Measurements from ENCODE around the gene BIN2. TPM values are rescaled to one million over a fixed set of nuclear protein-coding genes. Genes with fewer than 3 reads are reported as not detected.

BIN2 gene
- total RNA-seq, 1 experiment from 2014 or later = not detected

DNA sequence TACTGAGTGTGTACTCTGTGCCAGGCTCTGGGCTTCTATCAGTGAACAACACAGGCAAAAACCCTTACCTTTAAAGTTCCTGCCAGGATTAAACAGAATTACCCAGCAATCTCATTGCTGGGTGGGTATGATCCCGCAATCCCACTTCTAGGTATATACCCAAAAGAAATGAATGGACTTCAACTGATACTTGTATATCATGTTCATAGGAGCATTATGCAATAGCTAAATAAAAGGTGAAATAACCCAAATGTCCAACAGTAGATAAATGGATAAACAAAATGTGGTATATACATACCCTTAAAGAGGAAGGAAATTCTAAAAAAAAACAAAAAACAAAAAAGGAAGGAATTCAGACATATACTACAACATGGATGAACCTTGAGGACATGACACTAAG is 70.7 kb downstream of the BIN2 start:
- BruUV-seq (replicated peaks) = no TSS peak
- CTCF ChIA-PET = no interaction called here

DNA sequence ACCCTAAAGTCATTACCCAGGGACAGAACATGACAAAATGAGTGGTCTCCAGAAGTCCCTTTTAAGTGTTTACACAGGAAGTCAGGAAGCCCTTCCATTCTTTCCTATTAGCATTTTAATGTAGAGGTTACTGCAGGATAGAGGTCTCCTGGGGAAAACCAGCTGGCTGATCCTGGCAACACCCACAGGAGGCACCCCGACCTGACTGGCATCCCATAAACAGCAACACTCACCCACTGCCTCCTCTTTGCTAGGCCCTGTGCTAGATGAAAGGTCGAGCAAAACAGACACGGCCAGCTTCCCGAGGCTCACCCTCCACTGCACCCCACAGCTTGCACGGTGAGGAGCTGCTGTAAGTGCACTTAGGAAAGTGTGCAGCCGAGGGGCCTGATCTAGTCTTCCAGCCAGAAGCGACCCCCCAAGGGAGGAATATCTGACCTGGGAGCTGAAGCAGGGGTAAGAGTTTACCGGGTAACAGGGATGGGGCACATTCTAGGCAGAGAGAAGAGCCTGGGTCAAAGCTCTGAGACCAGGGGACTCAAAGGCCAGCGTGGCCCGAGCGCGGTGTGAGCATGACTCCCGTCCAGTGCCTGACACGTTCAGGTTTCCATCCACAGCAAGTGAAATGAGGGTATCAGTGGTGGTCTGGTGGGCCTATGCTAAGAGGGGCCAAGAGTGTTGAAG is 76.3 kb downstream of the BIN2 start:
- TF ChIP-seq EZH2 (IDR thresholded peaks at IDR 0.05; ENCODE audit: low read depth) = no peak
- TF ChIP-seq, protein P1, sequence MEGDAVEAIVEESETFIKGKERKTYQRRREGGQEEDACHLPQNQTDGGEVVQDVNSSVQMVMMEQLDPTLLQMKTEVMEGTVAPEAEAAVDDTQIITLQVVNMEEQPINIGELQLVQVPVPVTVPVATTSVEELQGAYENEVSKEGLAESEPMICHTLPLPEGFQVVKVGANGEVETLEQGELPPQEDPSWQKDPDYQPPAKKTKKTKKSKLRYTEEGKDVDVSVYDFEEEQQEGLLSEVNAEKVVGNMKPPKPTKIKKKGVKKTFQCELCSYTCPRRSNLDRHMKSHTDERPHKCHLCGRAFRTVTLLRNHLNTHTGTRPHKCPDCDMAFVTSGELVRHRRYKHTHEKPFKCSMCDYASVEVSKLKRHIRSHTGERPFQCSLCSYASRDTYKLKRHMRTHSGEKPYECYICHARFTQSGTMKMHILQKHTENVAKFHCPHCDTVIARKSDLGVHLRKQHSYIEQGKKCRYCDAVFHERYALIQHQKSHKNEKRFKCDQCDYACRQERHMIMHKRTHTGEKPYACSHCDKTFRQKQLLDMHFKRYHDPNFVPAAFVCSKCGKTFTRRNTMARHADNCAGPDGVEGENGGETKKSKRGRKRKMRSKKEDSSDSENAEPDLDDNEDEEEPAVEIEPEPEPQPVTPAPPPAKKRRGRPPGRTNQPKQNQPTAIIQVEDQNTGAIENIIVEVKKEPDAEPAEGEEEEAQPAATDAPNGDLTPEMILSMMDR (conservative IDR thresholded peaks at IDR 0.05) = no peak
- no peaks in the 10 kb centered on the region for H3K4me1 ChIP-seq (replicated peaks; ENCODE audit: insufficient read depth)
- H3F3A ChIP-seq (ENCODE audit: insufficient read depth, low read depth) = peaks cover 30% of the 10 kb centered on the region
- H3K79me2 ChIP-seq (ENCODE audit: low read depth) = peaks cover 6% of the 10 kb centered on the region; the same call in 1 of the 2 replicates
- DNase-seq = no peak
- H2AFZ ChIP-seq = no peak overlapping the region
- no peak overlapping the region for H3K27ac ChIP-seq
- intact Hi-C loops (cut with micrococcal nuclease; ENCODE audit: unreplicated experiment) = loop anchor here (10.0 kb wide), 1 partner anchor 483 kb away; the partner anchor contains the start of gene ATF1
- no peak overlapping the region for H3K4me2 ChIP-seq
- POLR2A ChIA-PET (ENCODE audit: unreplicated experiment) = no interaction called here
- H3K27me3 ChIP-seq (ENCODE audit: insufficient read depth, low read depth) = no peaks in the 10 kb centered on the region
- BruUV-seq (replicated peaks) = no TSS peak
- H3K9me3 ChIP-seq (ENCODE audit: insufficient read depth, low read depth) = no peaks in the 10 kb centered on the region
- H4K20me1 ChIP-seq (ENCODE audit: insufficient read depth) = peaks cover 9% of the 10 kb centered on the region; the same call in 1 of the 2 replicates
- CTCF ChIA-PET = no interaction called here
- no peaks in the 10 kb centered on the region for H3K9me2 ChIP-seq (ENCODE audit: insufficient read depth)
- no peak overlapping the region for H3K4me3 ChIP-seq
- peaks cover 9% of the 10 kb centered on the region; the same call in 1 of the 2 replicates for H3K36me3 ChIP-seq (ENCODE audit: low read depth)

More for the DNA sequence above, 70.7 kb downstream of the BIN2 start:
- Histone ChIP-seq H3K9me2 (ENCODE audit: insufficient read depth) (no peaks in the 10 kb centered on the region), H3K36me3 (ENCODE audit: low read depth) (peaks cover 5% of the 10 kb centered on the region; the same call in 1 of the 2 replicates), H3K4me2 (no peak overlapping the region), H3K27ac (no peak overlapping the region), H3K27me3 (ENCODE audit: insufficient read depth, low read depth) (no peaks in the 10 kb centered on the region), H3F3A (ENCODE audit: insufficient read depth, low read depth) (no peaks in the 10 kb centered on the region), H3K9me3 (ENCODE audit: insufficient read depth, low read depth) (no peaks in the 10 kb centered on the region), H3K4me1 (replicated peaks; ENCODE audit: insufficient read depth) (no peaks in the 10 kb centered on the region), H4K20me1 (ENCODE audit: insufficient read depth) (peaks cover 16% of the 10 kb centered on the region), H3K4me3 (no peak overlapping the region), H2AFZ (no peak overlapping the region), H3K79me2 (ENCODE audit: low read depth) (peaks cover 14% of the 10 kb centered on the region; the same call in 1 of the 2 replicates)
- no peak for DNase-seq
- intact Hi-C loops (cut with micrococcal nuclease; ENCODE audit: unreplicated experiment) = loop anchor here (5.0 kb wide), 1 partner anchor 206 kb away; the partner anchor contains the start of gene LETMD1
- POLR2A ChIA-PET (ENCODE audit: unreplicated experiment) = interaction anchor here (0.6 kb wide), 1 partner anchor 1338 kb away, joined by 3 read pairs; no protein-coding TSS in a partner anchor
- no peak for TF ChIP-seq EZH2 (IDR thresholded peaks at IDR 0.05; ENCODE audit: low read depth)
- TF ChIP-seq, protein P1 (conservative IDR thresholded peaks at IDR 0.05) = no peak

DNA sequence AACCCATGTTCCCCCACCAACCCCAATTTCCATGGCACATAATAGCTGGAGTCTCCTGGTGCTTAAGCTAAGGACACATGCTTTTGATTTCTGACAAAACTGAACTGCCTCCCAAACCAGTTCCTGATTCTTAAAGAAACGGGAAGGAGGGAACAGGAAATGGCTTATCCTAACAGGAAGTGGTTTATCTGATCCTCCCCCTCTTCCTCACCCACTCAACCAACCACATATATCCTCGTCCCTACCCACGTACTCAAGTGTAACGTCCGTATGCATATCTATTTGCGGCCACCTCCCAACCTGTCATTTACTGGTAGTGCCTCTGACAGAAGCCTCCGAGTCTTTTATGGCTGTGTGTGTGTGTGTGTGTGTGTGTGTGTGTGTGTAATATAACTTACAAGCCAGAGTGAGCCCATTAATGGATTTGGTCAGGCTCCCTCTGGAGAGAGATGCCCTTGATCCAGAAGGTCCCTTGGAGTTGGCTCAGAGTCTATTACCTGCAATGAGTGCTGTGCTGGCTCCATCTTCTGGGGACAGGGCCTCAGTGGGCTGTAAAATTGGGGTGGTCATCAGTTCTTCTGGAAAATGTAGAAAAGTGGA is 77.6 kb downstream of the BIN2 start:
- no peaks in the 10 kb centered on the region for H3K27me3 ChIP-seq (ENCODE audit: insufficient read depth, low read depth)
- TF ChIP-seq, protein P1 (conservative IDR thresholded peaks at IDR 0.05) = no peak
- TF ChIP-seq EZH2 (IDR thresholded peaks at IDR 0.05; ENCODE audit: low read depth) = no peak
- BruUV-seq (replicated peaks) = no TSS peak
- ChIA-PET CTCF (no interaction called here), POLR2A (ENCODE audit: unreplicated experiment) (no interaction called here)
- H3K36me3 ChIP-seq (ENCODE audit: low read depth) = peaks cover 9% of the 10 kb centered on the region
- H2AFZ ChIP-seq = no peak overlapping the region
- no peak overlapping the region for H3K27ac ChIP-seq
- H3K79me2 ChIP-seq (ENCODE audit: low read depth) = no peaks in the 10 kb centered on the region
- intact Hi-C loops (cut with micrococcal nuclease; ENCODE audit: unreplicated experiment) = loop anchor here (10.0 kb wide), 1 partner anchor 482 kb away; the partner anchor contains the start of gene ATF1
- H3K9me2 ChIP-seq (ENCODE audit: insufficient read depth) = no peaks in the 10 kb centered on the region
- peaks cover 5% of the 10 kb centered on the region; the same call in 1 of the 2 replicates for H4K20me1 ChIP-seq (ENCODE audit: insufficient read depth)
- H3K4me3 ChIP-seq = no peak overlapping the region
- peaks cover 32% of the 10 kb centered on the region for H3F3A ChIP-seq (ENCODE audit: insufficient read depth, low read depth)
- no peak for DNase-seq
- no peaks in the 10 kb centered on the region for H3K9me3 ChIP-seq (ENCODE audit: insufficient read depth, low read depth)
- H3K4me1 ChIP-seq (replicated peaks; ENCODE audit: insufficient read depth) = peaks cover under 1% of the 10 kb centered on the region; the same call in 1 of the 2 replicates
- no peak overlapping the region for H3K4me2 ChIP-seq

Data from PC-9 (cell line).